Breast epithelium (tissue), 3 donors: ENCODE data around the gene LRRC37B.

Experiments
- CTCF ChIP-seq, 3 donors: fragments of 450-650 bp; IDR thresholded peaks; one replicate each; pipeline ENCODE4 v1.5.1; 2016 to 2017; ENCODE audit warnings: antibody characterized with exemption in 3 of 3, mild to moderate bottlenecking in 3 of 3, moderate library complexity in 3 of 3
- POLR2A ChIP-seq: fragments of 450-650 bp; IDR thresholded peaks from one replicate; pipeline ENCODE4 v1.6.1; 2016; ENCODE audit warnings: antibody characterized with exemption, mild to moderate bottlenecking, moderate library complexity

GRCh38 chr17:32102172-32102571, 95.0 kb downstream of the LRRC37B start:
- TF ChIP-seq CTCF (IDR thresholded peaks at IDR 0.05) (no peak), POLR2A (no peak)
